Uterus (tissue), 2 donors: Measurements from ENCODE around the gene FABP7.

ENCODE experiments used
- POLR2A ChIP-seq, 2 donors: fragments of 450-650 bp; IDR thresholded peaks; one replicate each; pipeline ENCODE4 v1.6.1; 2016; ENCODE audit warnings: antibody characterized with exemption in 2 of 2, mild to moderate bottlenecking in 1 of 2, moderate library complexity in 1 of 2
- TF ChIP-seq, protein P1 (sequence below), 4 experiments: fragments of 200-600 bp in 2 of 4; fragments of 450-650 bp in 2 of 4; sonication (generic) in 2 of 4; IDR thresholded peaks; one replicate each; pipeline ENCODE4 v1.5.1; 2016 to 2019; ENCODE audit warnings: antibody characterized with exemption in 4 of 4, mild to moderate bottlenecking in 2 of 4, moderate library complexity in 1 of 4

GRCh38 chr6:122730334-122730733, 49.2 kb upstream of the FABP7 start:
- no peak for TF ChIP-seq POLR2A (IDR thresholded peaks at IDR 0.05)
- TF ChIP-seq, protein P1, sequence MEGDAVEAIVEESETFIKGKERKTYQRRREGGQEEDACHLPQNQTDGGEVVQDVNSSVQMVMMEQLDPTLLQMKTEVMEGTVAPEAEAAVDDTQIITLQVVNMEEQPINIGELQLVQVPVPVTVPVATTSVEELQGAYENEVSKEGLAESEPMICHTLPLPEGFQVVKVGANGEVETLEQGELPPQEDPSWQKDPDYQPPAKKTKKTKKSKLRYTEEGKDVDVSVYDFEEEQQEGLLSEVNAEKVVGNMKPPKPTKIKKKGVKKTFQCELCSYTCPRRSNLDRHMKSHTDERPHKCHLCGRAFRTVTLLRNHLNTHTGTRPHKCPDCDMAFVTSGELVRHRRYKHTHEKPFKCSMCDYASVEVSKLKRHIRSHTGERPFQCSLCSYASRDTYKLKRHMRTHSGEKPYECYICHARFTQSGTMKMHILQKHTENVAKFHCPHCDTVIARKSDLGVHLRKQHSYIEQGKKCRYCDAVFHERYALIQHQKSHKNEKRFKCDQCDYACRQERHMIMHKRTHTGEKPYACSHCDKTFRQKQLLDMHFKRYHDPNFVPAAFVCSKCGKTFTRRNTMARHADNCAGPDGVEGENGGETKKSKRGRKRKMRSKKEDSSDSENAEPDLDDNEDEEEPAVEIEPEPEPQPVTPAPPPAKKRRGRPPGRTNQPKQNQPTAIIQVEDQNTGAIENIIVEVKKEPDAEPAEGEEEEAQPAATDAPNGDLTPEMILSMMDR (IDR thresholded peaks at IDR 0.05), result no peak
